GM13977 (cell line): ENCODE results near the gene TDRKH.
A peak's percentile ranks its signal among the peaks of the same experiment; 100 is the strongest.

Experiments
- DNase-seq: peaks from one replicate; pipeline ENCODE4 v3.0.0; 2012; ENCODE audit warnings: low spot score
- in situ Hi-C: fragments of 300-500 bp; cut with MboI; formaldehyde crosslinking; loops from one replicate; pipeline ENCODE4 v1.12.0; 2022; ENCODE audit warnings: low sequenced_read_pairs, low pct_unique_long_range_greater_than_20kb, mixed read lengths, inconsistent platforms; ENCODE audit not compliant: unreplicated experiment
- TF ChIP-seq, protein P1 (sequence below): IDR thresholded peaks from 2 replicates; pipeline ENCODE4 v1.5.1; 2012; ENCODE audit warnings: mild to moderate bottlenecking, control low read depth; ENCODE audit not compliant: insufficient read depth; ENCODE audit errors: extremely low read depth, missing control alignments

TDRKH gene

DNA sequence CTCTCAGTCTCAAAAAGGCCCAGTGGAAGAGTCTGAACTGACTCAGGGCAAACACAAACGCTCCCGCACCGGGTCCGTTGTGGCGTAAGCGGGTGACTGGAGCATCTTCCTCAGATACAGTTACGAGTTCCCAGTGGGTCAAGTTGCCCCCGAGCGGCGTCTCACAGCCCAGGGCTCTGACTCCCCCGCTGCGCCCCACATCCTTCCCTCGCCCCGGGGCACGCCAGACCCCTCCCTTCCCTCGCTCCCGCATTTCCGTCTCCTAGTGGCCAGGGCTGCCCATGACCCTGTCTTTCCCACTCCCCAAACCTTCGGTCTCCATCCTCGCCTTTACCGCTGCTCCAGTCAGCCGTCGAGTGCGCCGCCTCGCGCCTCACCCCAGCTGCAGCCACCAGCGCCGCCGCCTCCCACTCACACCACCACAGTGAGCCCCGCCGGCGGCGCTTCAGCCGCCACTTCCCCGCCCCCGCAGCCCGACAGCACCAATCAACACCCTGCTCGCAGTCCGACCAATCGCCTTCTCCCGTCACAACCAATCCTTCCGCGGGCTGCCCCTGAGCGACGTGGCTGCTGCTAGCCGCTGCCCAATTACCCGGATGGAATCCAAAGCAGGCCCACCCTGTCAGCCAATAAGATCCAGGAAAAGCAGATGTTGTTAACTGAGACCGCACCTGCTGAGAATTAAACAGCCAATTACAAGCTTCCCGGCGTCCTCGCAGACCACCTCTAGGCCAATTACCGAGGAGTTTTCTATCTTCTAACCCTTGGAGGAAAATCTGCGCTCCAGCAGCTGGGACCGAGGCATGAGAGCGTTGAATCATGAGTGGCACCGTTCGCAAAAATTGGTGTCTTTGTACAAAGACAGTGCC, at the start of gene TDRKH:
TSS of gene TDRKH (minus strand) at position 430 of the 869 bp plus-strand sequence. CDS start 7,478 bp downstream, outside the sequence.
- in situ Hi-C loops: no loop called here
- peak; percentile 99 for DNase-seq
- TF ChIP-seq, protein P1, sequence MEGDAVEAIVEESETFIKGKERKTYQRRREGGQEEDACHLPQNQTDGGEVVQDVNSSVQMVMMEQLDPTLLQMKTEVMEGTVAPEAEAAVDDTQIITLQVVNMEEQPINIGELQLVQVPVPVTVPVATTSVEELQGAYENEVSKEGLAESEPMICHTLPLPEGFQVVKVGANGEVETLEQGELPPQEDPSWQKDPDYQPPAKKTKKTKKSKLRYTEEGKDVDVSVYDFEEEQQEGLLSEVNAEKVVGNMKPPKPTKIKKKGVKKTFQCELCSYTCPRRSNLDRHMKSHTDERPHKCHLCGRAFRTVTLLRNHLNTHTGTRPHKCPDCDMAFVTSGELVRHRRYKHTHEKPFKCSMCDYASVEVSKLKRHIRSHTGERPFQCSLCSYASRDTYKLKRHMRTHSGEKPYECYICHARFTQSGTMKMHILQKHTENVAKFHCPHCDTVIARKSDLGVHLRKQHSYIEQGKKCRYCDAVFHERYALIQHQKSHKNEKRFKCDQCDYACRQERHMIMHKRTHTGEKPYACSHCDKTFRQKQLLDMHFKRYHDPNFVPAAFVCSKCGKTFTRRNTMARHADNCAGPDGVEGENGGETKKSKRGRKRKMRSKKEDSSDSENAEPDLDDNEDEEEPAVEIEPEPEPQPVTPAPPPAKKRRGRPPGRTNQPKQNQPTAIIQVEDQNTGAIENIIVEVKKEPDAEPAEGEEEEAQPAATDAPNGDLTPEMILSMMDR: peak; percentile 37

GRCh38 chr1:151839457-151840403, 49.4 kb upstream of the TDRKH start, which contains the start of gene C2CD4D:
C2CD4D (minus strand) TSS chr1:151839820; CDS start chr1:151838989, 831 bp downstream.
- DNase-seq: peak; percentile 86
- in situ Hi-C loops: no loop called here
- TF ChIP-seq, protein P1: no peak

DNA sequence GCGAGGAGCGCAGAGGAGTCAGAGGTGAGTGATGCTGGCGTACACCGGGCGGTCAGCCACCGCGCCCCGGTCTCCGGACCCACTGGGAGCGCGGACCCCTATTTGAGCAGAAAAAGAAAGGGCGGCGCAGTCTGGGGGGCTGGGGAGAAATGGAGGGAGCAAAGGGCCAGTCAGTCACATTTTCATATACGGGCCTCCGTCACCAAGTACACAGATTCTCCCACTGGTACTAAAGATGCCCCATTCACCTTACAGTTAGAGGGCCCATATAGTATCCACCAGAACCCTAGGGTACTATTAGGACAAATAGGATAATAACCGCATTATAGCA, 48.7 kb upstream of the TDRKH start:
- in situ Hi-C loops: no loop called here
- TF ChIP-seq, protein P1: no peak

DNA sequence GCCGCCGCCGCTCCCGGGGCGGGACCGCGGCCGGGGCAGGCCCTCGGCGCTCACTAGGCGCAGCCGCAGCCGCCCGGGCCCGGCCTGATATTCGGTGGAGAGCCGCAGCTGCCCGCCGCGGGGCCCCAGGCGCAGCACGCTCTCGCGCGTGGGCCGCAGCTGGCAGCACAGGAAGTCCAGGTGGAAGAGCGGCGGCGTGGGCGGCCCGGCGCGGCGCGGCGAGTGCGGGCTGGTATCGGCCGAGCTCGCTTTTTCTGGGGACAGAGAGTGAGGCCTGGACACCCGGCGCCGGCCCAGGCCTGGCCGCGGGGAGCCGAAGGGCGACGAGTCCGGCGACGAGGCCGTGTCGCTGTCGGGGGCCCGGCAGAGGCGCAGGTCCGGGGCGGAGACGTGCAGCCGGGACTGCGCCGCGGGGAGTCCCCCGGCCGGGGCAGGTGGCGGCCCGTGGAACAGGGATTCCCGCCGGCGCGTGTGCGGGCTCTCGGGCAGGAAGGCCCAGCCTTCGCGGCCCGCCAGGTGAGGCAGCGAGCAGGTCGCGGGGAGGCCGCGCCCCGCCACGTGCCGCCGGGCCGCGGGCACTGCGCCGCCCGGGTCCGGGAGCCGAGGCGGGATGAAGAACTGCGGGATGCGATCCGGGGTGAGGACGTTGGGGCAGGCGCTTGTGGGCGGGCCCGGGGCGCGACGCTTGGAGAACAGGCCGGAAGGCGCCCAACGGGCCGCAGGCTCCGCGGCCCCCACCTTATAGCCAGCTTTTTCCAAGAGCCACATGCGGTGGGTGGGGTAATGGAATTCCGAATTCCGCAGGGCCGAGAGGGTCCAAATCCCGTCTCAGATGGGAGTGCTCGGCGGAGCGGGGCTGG, 48.2 kb upstream of the TDRKH start:
- in situ Hi-C loops: no loop called here
- peak; percentile 79 for DNase-seq

More for the DNA sequence above, 48.7 kb upstream of the TDRKH start:
- no peak for DNase-seq

GRCh38 chr1:151837884-151838221, 47.6 kb upstream of the TDRKH start:
- in situ Hi-C loops: no loop called here
- TF ChIP-seq, protein P1: no peak

More for the DNA sequence above, 48.2 kb upstream of the TDRKH start:
- TF ChIP-seq, protein P1: no peak

More at GRCh38 chr1:151837884-151838221, 47.6 kb upstream of the TDRKH start:
- DNase-seq: no peak
